ENCODE data around the gene THRA. TPM values are rescaled to one million over a fixed set of nuclear protein-coding genes. Genes with fewer than 3 reads are reported as not detected.

The THRA gene
- total and polyA plus RNA-seq, 2 of the 8 experiments (the other 6 are each of a cell fraction or from before 2014, with no cell fraction given): 6.4 to 10.2 TPM

DNA sequence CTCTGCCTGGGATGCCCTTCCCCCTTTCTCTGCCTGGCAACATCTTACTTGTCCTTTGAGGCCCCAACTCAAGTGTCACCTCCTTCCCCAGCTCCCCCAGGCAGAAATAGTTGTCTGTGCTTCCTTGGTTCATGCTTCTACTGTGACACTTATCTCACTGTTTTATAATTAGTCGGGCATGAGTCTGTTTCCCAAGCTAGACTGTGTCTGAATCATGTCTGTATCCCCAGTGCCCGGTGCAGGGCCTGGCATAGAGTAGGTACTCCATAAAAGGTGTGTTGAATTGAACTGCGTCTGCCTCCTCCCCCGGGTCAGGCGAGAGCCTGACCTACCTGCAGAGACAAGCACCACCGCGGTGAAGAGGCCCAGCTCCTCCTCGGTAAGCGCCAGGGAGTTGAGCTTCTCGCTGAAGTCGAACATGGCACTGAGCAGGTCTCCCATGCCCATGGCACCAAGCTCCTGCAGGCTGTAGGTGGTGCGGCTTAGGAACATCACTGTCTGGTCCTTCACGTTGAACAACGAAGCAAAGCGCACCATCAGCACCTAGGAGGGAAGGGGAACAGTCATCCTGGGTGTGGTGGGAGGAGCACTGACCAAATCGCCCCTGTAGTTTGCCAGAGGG is 30.9 kb downstream of the THRA start:
- Histone ChIP-seq H3K4me1 (replicated peaks in 1 of 4; ENCODE audit: control insufficient read depth in 3 of 4, insufficient read depth in 4 of 4, low read length in 3 of 4) (peaks cover 7 to 33% (median 10%) of the 10 kb centered on the region in 4 experiments), H3K4me2 (ENCODE audit: insufficient read depth in 1 of 2, low read depth in 2 of 2, low read length in 2 of 2) (no peak overlapping the region), H3K79me1 (ENCODE audit: low read depth, low read length) (peaks cover 4% of the 10 kb centered on the region; the same call in 1 of the 2 replicates), H3K27ac (ENCODE audit: low read depth, low read length) (no peak overlapping the region; the same call in 1 of the 2 replicates), H2AFZ (ENCODE audit: low read length) (no peak overlapping the region), H3K14ac (ENCODE audit: insufficient read length) (no peak overlapping the region), H3K18ac (ENCODE audit: extremely low read depth, low read length) (no peak overlapping the region), H2BK5ac (ENCODE audit: low read depth, low read length) (no peak overlapping the region), H4K5ac (ENCODE audit: insufficient read length, low read depth, low read length) (no peak overlapping the region), H3K79me2 (ENCODE audit: control insufficient read depth in 1 of 2, insufficient read depth in 2 of 2, low read length in 2 of 2) (no peaks in the 10 kb centered on the region; a peak in 1 of 4 replicates), H3K4ac (replicated peaks; ENCODE audit: insufficient read length, low read depth, low read length) (no peak overlapping the region), H3K27me3 (replicated peaks in 1 of 4; ENCODE audit: control insufficient read depth in 3 of 4, extremely low read depth in 1 of 4, insufficient read depth in 3 of 4, low read length in 3 of 4) (peaks cover 0 to 10% (median 3%) of the 10 kb centered on the region in 4 experiments; a peak in 2 of 7 replicates), H2BK20ac (ENCODE audit: low read length) (no peak overlapping the region), H3K23me2 (ENCODE audit: low read depth, low read length) (0 out of 2 replicates have a peak, but pooled peaks cover under 1% of the 10 kb centered on the region), H2BK120ac (replicated peaks; ENCODE audit: low read depth, low read length) (no peak overlapping the region), H3K36me3 (ENCODE audit: control insufficient read depth in 2 of 4, insufficient read depth in 4 of 4, low read length in 3 of 4) (peaks cover 0 to 27% (median 14%) of the 10 kb centered on the region in 4 experiments; a peak in 5 of 8 replicates), H4K20me1 (replicated peaks in 1 of 2; ENCODE audit: control insufficient read depth in 1 of 2, insufficient read depth in 2 of 2, low read length in 2 of 2) (peaks cover 0 to 1% of the 10 kb centered on the region in 2 experiments), H2BK15ac (ENCODE audit: low read length) (no peak overlapping the region), H4K91ac (replicated peaks; ENCODE audit: insufficient read length, low read length) (no peak overlapping the region), H2AK5ac (ENCODE audit: low read depth, low read length) (no peak overlapping the region), H2BK12ac (ENCODE audit: low read depth, low read length) (no peak overlapping the region), H3K4me3 (ENCODE audit: extremely low read depth in 1 of 4, insufficient read depth in 2 of 4, low read depth in 3 of 4, low read length in 4 of 4) (no peak overlapping the region), H3K9ac (replicated peaks in 1 of 4; ENCODE audit: extremely low read depth in 1 of 4, low read depth in 3 of 4, low read length in 3 of 4) (no peak overlapping the region), H4K8ac (ENCODE audit: extremely low read depth, insufficient read depth, low read length) (no peak overlapping the region; the same call in 1 of the 2 replicates), H3K23ac (ENCODE audit: insufficient read length) (no peak overlapping the region), H3K9me3 (ENCODE audit: insufficient read depth in 2 of 2, low read depth in 1 of 2, low read length in 1 of 2) (no peaks in the 10 kb centered on the region), H3K56ac (replicated peaks; ENCODE audit: insufficient read length, low read depth, low read length) (no peak overlapping the region)
- no peak for DNase-seq (ENCODE audit: low read depth in 1 of 2, low spot score in 2 of 2)
- CTCF ChIA-PET (ENCODE audit: partially characterized antibody): interaction anchor here (0.6 to 8.5 kb wide), 9 partner anchors 7 to 199 kb away, joined by 3 to 85 read pairs (median 6); partner anchors contain the start of gene CSF3
- POLR2A ChIA-PET (ENCODE audit: partially characterized antibody): interaction anchor here (1.0 to 20.8 kb wide), 7 partner anchors 8 to 31 kb away, joined by 3 to 399 read pairs (median 5); partner anchors contain the start of genes MSL1 and THRA
- 93% methylated on average over 16 of the region's 16 CpGs; no CpG with 5 or more reads in 1 of the 2 experiments for WGBS, 2 experiments (ENCODE audit: extremely low coverage in 1 of 2, insufficient coverage in 1 of 2, insufficient read length in 1 of 2, insufficient replicate concordance in 2 of 2, low coverage in 1 of 2, low lambda C conversion rate in 2 of 2, missing lambda C conversion rate in 1 of 2)
- TF ChIP-seq EZH2 (IDR thresholded peaks at IDR 0.05; ENCODE audit: low read depth, low read length, severe bottlenecking) (no peak), TAF7 (optimal IDR thresholded peaks at IDR 0.05; ENCODE audit: borderline replicate concordance, low read depth, low read length) (no peak), CBX5 (IDR thresholded peaks at IDR 0.05; ENCODE audit: low read depth, low read length) (no peak)
- no peak for FAIRE-seq

Measured in H1 (cell line).